HCEC 1CT (cell line): ENCODE data around the gene PFKFB2.

ENCODE experiments used
- DNase-seq: peaks from one replicate; pipeline ENCODE4 v3.0.0-alpha.2; 2017

PFKFB2 gene

GRCh38 chr1:207022996-207023679, 29.9 kb upstream of the PFKFB2 start:
- DNase-seq: no peak

- DNase-seq: no peak
Measured at GRCh38 chr1:207024202-207025145, 28.6 kb upstream of the PFKFB2 start.

GRCh38 chr1:207025146-207025880, 27.8 kb upstream of the PFKFB2 start:
- peak; percentile 61 for DNase-seq

- peak; percentile 18 for DNase-seq
Measured at GRCh38 chr1:207026104-207026534, 27.0 kb upstream of the PFKFB2 start.

GRCh38 chr1:207027206-207027777, 25.8 kb upstream of the PFKFB2 start:
- peak; percentile 43 for DNase-seq

GRCh38 chr1:207027921-207028320, 25.2 kb upstream of the PFKFB2 start:
- DNase-seq: no peak

GRCh38 chr1:207028884-207029650, 24.0 kb upstream of the PFKFB2 start:
- no peak for DNase-seq

GRCh38 chr1:207029701-207030521, 23.2 kb upstream of the PFKFB2 start:
- DNase-seq: no peak

GRCh38 chr1:207030522-207031009, 22.5 kb upstream of the PFKFB2 start:
- no peak for DNase-seq

- no peak for DNase-seq
Measured at GRCh38 chr1:207031016-207031415, 22.1 kb upstream of the PFKFB2 start.

- no peak for DNase-seq
Measured at GRCh38 chr1:207031632-207032264, 21.3 kb upstream of the PFKFB2 start.

GRCh38 chr1:207032528-207033017, 20.5 kb upstream of the PFKFB2 start, which contains the start of gene C1orf116:
Gene C1orf116 (minus strand): TSS chr1:207032756. CDS start chr1:207027598, 5,158 bp downstream.
- DNase-seq: no peak

GRCh38 chr1:207033302-207033701, 19.8 kb upstream of the PFKFB2 start:
- no peak for DNase-seq

- DNase-seq: peak; percentile 26
Measured at GRCh38 chr1:207034208-207034607, 18.9 kb upstream of the PFKFB2 start.

- peak; percentile 85 for DNase-seq
Measured at GRCh38 chr1:207034998-207035397, 18.1 kb upstream of the PFKFB2 start.

GRCh38 chr1:207035877-207036551, 17.1 kb upstream of the PFKFB2 start:
- DNase-seq: no peak

- DNase-seq: no peak
Measured at GRCh38 chr1:207036865-207037264, 16.2 kb upstream of the PFKFB2 start.

GRCh38 chr1:207039380-207040180, 13.5 kb upstream of the PFKFB2 start:
- DNase-seq: no peak

GRCh38 chr1:207040181-207040533, 12.9 kb upstream of the PFKFB2 start:
- peak; percentile 40 for DNase-seq
